SHP77 (cell line): Measurements from ENCODE around the gene SMTNL2.
"Not testable (repeated sequence)": the region's sequence is repeated elsewhere in the genome, so short reads cannot be mapped to it uniquely, and the experiment has no call there.

Experiments used
- DNase-seq, 2 experiments: peaks; one replicate each; lab custom pipeline; 2025; lab: John Stamatoyannopoulos, UW

SMTNL2 gene

DNA sequence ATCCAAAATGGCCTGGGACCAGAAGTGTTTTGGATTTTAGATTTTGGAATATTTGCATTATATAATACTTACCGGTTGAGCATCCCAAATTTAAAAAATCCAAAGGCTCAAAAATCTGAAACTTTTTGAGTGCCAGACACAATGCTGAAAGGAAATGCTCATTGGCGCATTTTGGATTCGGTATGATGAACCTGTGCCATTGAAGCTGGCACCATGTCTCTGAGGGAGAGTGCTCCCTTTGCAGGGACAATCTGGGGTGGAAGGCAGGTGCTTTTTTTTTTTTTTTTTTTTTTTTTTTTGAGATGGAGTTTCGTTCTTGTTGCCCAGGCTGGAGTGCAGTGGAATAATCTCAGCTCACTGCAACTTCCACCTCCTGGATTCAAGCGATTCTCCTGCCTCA, 17.7 kb downstream of the SMTNL2 start:
- DNase-seq = no peak

DNA sequence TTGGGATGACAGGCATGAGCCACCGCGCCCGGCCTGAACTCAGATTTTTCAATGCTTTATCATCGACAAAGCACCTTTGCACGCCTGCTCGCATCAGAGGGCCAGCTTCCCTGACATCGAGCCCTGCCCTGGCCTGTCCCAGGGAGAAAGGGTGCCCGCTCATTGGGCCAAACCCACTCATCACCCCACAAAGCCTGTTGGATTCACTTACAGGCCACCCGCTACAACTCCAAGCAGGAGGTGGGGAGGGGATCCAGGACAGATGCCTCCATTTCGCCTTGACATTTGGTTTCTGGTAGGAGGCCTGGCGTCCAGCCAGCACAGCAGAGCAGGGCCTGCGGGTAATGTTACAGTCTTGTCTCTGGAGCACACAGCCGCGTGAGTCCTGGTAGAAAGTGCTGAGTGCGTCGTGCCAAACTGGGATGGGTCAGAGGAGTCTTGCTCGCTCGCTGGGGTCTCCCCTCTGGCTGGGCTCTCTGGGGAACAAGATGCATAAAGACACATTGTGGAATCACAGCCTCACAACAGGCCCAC, 19.8 kb downstream of the SMTNL2 start:
- DNase-seq = peak; percentile 74 to 83

DNA sequence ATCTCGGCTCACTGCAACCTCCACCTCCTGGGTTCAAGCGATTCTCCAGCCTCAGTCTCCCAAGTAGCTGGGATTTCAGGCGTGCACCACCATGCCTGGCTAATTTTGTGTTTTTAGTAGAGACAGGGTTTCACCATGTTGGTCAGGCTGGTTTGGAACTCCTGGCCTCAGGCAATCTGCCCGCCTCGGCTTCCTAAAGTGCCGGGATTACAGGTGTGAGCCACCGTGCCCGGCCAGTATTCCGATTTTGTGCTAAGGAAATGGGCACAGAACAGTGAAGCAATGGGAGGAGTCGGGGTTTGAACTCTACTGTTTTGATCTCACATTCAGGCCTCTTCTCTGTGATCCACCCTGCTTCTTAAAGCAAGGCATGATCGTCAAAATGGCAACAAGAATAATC, 20.4 kb downstream of the SMTNL2 start:
- DNase-seq = not testable (repeated sequence)

DNA sequence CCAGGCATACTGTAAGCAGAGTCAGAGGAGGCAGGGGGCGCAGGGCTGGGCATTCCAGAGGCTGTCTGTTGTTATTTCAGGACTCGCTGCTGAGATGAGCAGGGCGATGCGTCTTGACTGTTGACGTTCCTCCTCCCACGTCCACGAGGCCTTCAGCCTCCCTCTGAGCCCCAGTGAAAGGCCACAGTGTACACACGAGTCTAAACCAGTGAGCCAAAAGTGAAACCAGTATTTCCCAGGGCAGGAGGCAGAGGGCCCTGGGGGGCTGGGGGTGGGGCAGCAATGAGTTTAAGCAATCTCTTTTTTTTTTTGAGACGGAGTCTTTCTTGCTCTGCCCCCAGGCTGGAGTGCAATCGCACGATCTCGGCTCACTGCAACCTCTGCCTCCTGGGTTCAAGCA, 21.5 kb downstream of the SMTNL2 start:
- no peak for DNase-seq

DNA sequence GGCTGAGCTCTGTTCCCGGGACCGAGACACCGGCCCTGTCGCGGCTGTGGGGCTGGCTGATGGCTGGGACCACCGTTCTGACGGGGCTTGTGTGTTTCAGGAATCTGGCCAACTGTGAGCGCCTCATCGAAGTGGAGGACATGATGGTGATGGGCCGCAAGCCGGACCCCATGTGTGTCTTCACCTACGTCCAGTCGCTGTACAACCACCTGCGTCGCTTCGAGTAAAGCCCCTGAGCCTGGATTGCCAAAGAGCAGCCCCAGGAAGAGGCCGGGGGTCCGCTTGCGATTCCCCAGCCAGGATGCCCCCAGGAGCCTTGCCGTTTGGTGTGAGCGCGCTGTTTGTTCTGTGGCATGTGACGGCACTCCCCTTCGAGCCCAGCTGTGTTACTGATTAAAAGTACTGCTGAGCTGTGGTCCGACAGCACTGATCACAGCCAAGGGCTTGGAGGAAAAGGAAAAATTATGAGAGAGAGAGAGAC, 23.0 kb downstream of the SMTNL2 start:
- no peak for DNase-seq

GRCh38 chr17:4607773-4608187, 23.5 kb downstream of the SMTNL2 start:
- DNase-seq = no peak

DNA sequence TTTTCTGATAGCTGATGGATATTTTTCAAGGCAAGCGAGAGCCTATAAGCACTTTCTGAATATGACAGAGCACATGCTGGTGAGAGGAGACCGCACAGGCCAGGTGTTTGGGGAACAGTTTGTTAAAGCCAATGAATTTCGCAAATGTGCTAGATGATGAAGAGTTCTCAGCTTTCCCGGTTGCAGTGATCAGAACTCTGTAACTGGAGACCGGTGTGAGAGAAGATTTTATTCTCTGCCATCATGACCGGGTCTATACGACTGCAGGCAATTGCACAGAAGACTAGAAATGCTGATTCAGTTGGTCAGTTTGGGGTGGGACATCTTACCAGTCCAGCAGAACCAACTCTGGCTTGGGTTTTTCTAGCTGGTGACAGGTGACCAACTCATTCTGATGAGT, 25.4 kb downstream of the SMTNL2 start:
- no peak for DNase-seq

DNA sequence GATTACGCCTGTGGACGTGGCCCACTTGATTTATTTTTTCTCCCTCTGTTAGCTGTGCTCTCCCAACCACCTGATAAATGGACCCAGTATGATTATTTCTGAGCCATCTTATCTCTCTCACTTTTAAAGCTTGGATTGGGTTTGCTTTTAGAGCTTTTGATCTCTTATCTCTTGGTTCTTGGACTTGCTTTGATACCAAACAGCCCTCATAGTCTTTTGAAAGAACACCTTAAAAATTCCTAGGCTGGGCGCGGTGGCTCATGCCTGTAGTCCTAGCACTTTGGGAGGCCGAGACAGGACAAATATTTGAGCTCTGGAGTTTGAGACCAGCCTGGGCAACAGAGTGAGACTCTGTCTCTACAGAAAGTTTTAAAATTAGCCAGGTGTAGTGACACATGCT, 25.8 kb downstream of the SMTNL2 start:
- DNase-seq = no peak

DNA sequence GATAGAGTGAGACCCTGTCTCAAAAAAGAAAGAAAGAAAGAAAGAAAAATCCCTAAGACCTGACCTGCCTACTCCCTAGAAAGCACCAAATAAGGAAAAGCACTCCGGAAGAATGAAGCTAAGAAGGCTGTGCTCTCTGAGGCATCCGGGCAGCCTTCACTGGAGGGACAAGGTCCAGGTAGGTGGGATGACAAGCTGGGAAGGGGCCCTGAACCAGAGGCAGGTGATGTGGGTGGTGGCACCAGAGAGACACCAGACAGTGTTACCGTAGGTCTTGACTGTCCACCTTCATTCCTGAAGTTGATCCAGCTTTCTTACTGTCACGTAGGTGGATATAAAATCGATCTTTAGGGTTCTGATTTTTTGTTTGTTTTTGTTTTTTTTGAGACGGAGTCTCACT, 26.3 kb downstream of the SMTNL2 start:
- no peak for DNase-seq

DNA sequence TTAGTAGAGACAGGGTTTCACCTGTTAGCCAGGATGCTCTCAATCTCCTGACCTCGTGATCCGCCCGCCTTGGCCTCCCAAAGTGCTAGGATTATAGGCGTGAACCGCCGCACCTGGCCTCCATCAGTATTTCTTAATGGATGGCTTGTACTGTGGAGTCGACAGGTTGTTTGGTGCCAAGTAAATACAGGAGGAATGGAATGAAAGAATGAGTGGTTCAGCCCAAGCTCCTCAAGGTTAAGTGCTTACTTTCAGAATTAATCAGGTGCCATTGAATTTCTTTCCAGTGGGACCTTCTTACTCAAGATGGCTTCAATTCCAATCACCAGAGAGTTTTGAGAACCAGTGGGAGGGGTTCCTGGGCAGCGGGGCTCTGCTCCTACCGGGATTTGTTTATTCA, 32.1 kb downstream of the SMTNL2 start:
- DNase-seq = no peak

GRCh38 chr17:4617090-4617489, 32.8 kb downstream of the SMTNL2 start:
- DNase-seq = no peak

- no peak for DNase-seq
Measured at GRCh38 chr17:4617590-4618351, 33.4 kb downstream of the SMTNL2 start.

DNA sequence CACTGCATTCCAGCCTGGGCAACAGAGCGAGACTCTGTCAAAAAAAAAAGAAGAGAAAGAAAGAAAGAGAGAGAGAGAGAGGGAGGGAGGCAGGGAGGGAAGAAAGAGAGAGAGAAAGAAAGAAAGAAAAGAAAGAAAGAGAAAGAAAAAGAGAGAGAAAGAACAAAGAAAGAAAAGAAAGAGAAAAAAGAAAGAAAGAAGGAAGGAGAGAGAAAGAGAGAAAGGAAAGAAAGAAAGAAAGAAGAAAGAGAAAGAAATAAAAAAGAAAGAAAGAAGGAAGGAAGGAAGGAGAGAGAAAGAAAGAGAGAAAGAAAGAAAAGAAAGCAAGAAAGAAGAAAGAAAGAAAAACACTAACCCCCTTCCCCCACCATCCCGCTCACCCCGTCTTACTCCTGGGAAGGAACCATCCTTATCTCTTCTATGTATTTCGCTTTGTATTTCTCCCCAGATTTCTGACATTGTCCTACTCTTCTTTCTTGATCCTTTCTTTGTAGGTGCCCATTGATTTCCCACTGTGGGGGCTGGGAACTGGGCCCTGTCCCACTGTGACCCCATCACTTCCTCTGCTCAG, 36.3 kb downstream of the SMTNL2 start:
- DNase-seq = no peak

GRCh38 chr17:4622375-4622774, 38.0 kb downstream of the SMTNL2 start:
- DNase-seq = no peak

- no peak for DNase-seq
Measured at GRCh38 chr17:4623249-4623648, 38.9 kb downstream of the SMTNL2 start.

GRCh38 chr17:4624451-4624911, 40.2 kb downstream of the SMTNL2 start:
- not testable (repeated sequence) for DNase-seq

- no peak for DNase-seq
Measured at GRCh38 chr17:4625181-4625617, 40.9 kb downstream of the SMTNL2 start.

DNA sequence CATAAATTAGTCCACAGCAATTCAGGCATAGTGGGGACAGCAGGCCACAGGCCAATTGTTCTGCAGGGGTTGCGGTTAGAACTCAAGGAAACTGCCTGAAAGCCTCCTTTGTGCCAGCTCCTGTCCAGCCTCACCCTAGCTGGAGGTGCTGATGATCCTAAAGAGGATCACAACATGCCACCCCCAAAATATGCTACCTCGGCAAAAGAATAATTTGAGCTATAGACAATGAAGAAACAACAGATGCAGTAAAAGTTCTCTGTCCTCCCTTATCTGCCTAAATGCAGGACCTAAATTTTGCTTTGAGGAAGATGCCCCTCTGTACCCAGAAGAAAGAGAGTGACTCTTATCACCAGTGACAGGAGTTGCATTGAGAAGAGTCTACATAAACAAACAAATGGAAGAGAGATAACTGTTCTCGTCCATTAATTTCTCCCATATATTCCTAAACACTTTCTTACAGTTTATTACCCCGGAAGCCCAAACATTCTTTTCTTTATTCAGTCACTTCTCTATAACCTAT, 42.5 kb downstream of the SMTNL2 start:
- DNase-seq = no peak

DNA sequence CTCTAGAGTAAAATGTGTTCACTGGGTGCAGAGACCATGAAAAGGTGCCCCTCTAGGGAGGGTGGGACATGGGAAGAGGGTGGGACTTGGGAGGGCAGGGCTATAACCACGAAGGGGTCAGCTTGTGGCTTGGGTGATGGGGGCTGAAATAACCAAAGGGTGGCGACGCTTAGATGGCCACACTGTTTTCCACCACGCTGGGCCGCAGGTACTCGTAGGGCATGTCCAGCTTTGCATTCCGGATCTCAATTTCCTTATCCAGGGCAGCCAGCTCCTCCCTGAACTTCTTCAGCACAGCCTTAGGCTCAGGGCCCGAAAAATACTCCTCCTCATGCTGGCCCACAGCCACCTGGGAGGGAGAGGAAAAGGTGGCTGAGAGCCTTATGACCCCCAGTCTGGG, 47.1 kb downstream of the SMTNL2 start:
- DNase-seq = no peak

DNA sequence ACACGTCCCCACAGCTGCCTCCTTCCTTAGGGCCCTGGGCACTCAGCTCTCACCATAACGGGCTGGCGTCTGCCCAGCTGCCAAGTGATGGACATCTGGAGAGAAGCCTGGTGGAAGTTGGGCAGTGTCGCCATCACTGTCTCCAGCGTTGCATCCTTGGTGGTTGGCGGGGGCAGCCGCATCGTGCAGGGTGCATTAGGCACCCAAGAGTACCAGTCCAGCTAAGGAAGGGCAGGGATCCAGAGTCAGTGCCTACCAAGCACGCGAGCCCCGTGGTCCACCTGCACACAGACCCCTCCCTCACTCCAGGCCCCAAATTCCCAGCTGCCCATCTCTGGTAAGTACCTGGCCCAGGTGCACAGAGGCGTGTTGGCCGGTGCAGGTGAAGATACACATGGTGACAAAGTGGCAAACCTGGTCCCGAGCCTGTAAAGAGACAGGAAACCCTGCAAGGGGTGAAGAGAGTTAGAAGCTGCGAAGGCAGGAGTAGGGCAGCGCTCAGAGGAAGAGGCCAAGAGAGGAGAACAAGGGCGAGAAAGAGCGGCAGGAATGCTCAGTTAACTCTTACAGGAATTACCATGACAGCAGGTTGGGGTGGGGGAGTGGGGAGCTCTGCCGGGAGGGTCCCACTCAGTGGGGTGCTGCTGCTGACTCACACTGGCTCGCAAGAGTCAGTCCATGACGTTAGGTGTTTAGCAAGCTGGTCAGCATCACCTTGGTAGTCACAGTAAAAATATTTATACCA, 47.7 kb downstream of the SMTNL2 start:
- no peak for DNase-seq

DNA sequence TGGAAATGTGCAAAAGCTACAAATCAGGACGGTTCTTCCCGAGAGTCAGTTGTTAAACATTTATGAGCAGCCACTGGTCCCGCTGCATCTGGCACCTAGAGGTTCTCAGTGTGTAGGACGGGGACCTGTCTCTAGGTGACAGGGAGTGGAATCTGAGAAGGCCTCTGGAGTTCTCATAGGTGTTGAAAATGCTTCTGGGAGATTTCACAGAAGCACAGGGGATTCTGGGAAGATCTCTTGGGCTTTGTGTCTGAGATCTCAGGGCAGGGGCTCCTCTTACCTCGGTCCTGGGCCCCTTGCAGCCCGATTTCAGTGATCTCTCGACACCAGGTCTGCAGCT, 48.2 kb downstream of the SMTNL2 start:
- no peak for DNase-seq

GRCh38 chr17:4633643-4634042, 49.3 kb downstream of the SMTNL2 start:
- DNase-seq = no peak

DNA sequence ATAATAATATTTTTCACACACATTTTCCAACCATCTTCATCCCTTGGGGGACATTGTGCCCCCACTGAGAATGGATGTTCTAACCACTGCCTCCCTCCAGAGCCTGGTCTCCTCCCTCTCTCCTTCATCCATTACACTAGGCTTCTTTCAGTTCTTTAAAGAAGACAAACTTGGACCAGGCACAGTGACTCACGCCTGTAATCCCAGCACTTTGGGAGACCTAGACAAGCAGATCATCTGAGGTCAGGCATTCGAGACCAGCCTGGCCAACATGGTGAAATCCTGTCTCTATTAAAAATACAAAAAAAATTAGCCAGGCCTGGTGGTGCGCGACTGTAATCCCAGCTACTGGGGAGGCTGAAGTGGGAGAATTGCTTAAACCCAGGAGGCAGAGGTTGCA, 50.6 kb downstream of the SMTNL2 start:
- no peak for DNase-seq
